SK-N-SH treated with all-trans-retinoic acid at 6 μM for 48 hours (cell line): ENCODE measurements around the gene OR52B2.

Experiments
- CSDC2 ChIP-seq: fragments of 250-450 bp; sonication (Bioruptor Pico); IDR thresholded peaks from 2 replicates; pipeline ENCODE4 v1.5.0; 2020; ENCODE audit warnings: mild to moderate bottlenecking, moderate library complexity
- ZNF70 ChIP-seq: fragments of 450-650 bp; formaldehyde crosslinking; IDR thresholded peaks from 2 replicates; pipeline ENCODE4 v1.5.0; 2020; ENCODE audit warnings: mild to moderate bottlenecking, moderate library complexity

- TF ChIP-seq CSDC2 (CRISPR knock-in tag): no peak
- no peak for TF ChIP-seq ZNF70
These were observed 31.9 kb upstream of the OR52B2 start for GRCh38 chr11:6202041-6202440.
